Right lobe of liver (tissue), 4 donors: Measurements from ENCODE around the gene MMP1.

ENCODE experiments used
- CTCF ChIP-seq, 4 donors: fragments of 200-600 bp in 3 of 4; fragments of 450-650 bp in 1 of 4; IDR thresholded peaks; one replicate each; pipeline versions ENCODE4 v1.5.1 to v1.8.0; 2016 to 2022; ENCODE audit warnings: antibody characterized with exemption in 4 of 4, mild to moderate bottlenecking in 2 of 4
- POLR2A ChIP-seq: fragments of 450-650 bp; IDR thresholded peaks from one replicate; pipeline ENCODE4 v1.6.1; 2017; ENCODE audit warnings: antibody characterized with exemption, mild to moderate bottlenecking
- donor health status: DM: no; HTN: no; CAD: no.
- donor health status: DM: no; HTN: no; CAD: no.
- donor health status: DM: no; HTN: yes; CAD: no.

- TF ChIP-seq CTCF (IDR thresholded peaks at IDR 0.05) (no peak), POLR2A (no peak)
Observed at GRCh38 chr11:102831128-102831488, 33.1 kb upstream of the MMP1 start.
